Astrocyte of the spinal cord (primary cell): Measurements from ENCODE around the gene NCAPD2.
"Not testable (repeated sequence)": the region's sequence is repeated elsewhere in the genome, so short reads cannot be mapped to it uniquely, and the experiment has no call there.

Experiments used
- DNase-seq: peaks from one replicate; pipeline ENCODE4 v3.0.0; 2011; ENCODE audit warnings: low read depth, low spot score
- H3K4me3 ChIP-seq: 2 replicates; pipeline ENCODE4 v1.5.1; 2011; ENCODE audit warnings: low read depth, mild to moderate bottlenecking, low read length, moderate library complexity
- in situ Hi-C: cut with HindIII; loops from 2 replicates; pipeline ENCODE4 v1.10.0; 2017; ENCODE audit warnings: low sequenced_read_pairs
- TF ChIP-seq, protein P1 (sequence below): IDR thresholded peaks from 2 replicates; pipeline ENCODE4 v1.5.1; 2012; ENCODE audit warnings: low read depth, mild to moderate bottlenecking, low read length, inconsistent platforms

The NCAPD2 gene

DNA sequence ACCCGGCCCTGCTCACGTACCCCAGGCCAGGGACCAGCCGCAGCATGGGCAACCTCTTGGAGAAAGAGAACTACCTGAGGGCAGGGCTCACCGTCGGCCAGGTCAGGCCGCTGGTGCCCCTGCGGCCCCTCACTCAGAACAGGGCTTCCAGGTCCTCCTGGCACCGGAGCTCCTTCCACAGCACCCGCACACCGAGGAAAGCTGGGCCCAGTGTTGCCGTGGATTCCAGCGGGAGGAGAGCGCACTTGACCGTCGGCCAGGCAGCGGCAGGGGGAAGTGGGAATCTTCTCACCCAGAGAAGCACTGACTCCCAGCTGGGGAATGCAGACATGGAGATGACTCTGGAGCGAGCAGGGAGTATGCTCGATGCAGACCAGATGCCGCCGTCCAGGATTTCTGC, 15.5 kb upstream of the NCAPD2 start:
- no peak for DNase-seq
- H3K4me3 ChIP-seq: no peak overlapping the region
- in situ Hi-C loops: no loop called here
- TF ChIP-seq, protein P1, sequence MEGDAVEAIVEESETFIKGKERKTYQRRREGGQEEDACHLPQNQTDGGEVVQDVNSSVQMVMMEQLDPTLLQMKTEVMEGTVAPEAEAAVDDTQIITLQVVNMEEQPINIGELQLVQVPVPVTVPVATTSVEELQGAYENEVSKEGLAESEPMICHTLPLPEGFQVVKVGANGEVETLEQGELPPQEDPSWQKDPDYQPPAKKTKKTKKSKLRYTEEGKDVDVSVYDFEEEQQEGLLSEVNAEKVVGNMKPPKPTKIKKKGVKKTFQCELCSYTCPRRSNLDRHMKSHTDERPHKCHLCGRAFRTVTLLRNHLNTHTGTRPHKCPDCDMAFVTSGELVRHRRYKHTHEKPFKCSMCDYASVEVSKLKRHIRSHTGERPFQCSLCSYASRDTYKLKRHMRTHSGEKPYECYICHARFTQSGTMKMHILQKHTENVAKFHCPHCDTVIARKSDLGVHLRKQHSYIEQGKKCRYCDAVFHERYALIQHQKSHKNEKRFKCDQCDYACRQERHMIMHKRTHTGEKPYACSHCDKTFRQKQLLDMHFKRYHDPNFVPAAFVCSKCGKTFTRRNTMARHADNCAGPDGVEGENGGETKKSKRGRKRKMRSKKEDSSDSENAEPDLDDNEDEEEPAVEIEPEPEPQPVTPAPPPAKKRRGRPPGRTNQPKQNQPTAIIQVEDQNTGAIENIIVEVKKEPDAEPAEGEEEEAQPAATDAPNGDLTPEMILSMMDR: no peak

DNA sequence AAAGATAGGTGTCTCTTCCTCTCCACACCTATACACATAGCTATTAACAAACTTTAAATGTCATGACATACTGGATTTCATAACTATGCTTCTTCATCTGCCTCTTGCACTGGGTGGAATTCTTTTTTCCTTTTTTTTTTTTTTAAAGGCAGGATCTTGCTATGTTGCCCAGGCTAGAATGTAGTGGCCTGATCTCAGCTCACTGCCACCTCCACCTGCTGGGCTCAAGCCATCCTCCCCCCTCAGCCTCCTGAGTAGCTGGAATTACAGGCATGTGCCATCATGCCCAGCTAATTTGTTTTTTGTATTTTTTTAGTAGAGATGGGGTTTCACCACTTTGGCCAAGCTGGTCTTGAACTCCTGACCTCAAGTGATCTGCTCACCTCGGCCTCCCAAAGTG, 5.7 kb upstream of the NCAPD2 start:
- no peak overlapping the region for H3K4me3 ChIP-seq
- in situ Hi-C loops: no loop called here
- DNase-seq: no peak
- TF ChIP-seq, protein P1: no peak

DNA sequence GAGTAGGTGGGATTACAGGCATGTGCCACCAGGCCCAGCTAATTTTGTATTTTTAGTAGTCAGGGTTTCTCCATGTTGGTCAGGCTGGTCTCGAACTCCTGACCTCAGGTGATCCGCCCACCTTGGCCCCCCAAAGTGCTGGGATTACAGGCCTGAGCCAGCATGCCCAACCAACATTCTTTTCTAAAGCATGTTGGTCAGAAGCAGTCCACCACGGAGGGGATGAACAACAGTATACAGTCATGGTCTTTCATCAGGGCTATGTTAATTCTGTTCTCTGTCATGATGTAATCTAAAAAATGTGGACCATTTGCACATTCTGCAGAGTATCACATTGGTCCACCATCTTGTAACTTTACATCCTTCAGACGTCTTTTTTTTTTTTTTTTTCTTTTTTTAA, 4.5 kb upstream of the NCAPD2 start:
- in situ Hi-C loops: no loop called here
- TF ChIP-seq, protein P1: no peak
- DNase-seq: no peak
- H3K4me3 ChIP-seq: no peak overlapping the region

DNA sequence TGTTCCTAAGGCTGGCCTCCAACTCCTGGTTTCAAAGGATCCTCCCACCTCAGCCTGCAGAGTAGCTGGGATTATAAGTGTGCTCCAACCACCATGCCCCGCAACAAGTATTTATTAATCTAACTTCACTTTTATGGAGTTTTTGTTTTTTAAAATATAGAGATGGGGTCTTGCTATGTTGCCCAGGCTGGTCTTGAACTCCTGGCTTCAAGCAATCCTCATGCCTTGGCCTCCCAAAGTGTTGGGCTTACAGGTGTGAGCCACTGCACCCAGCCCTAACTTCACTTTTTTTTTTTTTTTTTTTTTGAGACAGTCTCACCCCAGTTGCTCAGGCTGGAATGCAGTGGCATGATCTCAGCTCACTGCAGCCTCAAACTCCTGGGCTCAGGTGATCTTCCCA, 3.2 kb upstream of the NCAPD2 start:
- DNase-seq, H3K4me3 ChIP-seq, in situ Hi-C loops: not testable (repeated sequence)

DNA sequence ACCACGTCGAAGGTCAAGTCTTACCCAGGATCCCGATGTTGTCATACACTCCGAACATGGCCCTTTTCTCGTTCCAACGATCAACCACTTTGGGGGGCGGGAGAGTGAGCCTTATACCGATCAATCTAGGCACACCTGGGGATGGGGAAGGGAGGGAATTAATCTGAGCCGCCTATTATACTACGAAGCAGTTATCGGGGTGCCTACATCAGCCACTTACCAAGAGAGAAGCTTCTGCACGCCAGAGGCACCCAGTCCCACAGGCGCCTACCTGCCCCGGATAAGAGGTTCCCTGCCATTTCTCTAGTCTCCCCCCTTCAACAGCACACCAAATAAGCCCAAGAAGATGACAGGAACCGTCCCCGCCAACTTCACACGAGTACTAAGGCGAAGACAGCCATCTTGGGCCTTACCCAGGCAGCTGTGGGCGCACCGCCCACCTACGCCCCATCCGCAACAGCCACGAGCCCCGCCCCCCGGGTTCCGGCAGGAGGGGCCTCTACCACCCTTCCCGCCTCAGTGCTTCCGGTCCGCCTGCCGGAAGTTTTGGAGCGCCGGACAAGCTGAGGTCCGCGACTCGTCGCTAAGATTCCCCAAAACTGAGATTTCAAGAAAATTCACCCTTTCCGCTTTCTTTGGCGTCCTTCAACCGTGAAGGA, 935 bp upstream of the NCAPD2 start, which contains the start of gene MRPL51:
Gene MRPL51, minus strand, starts transcription at position 425 of the 659 bp plus-strand sequence. Its CDS starts 126 bp downstream, at position 299.
- in situ Hi-C loops: no loop called here
- TF ChIP-seq, protein P1: no peak
- peak within 1 kb of the TSS; percentile 91 for H3K4me3 ChIP-seq
- DNase-seq: peak; percentile 97

DNA sequence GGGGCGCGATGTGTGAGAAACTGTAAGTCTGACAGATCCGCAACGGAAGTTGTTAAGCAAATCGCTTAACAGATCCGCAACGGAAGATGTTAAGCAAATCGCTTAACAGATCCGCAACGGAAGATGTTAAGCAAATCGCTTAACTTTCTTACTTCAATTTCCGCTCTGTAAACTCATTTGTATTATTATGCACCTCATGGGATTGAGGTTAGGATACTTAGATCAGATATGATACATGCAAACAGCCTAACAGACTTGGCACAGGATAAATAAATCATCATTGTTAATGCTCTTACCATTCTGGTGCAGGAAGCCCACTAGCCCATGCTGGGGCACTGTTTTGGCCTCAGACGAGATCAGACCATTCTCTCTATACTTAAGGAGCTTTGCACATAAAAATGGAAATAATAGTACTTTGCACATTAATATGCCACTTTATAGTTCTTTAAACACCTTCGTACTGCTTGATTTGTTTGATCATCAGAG, 399 bp downstream of the NCAPD2 start:
- peak overlapping the region; percentile 91 for H3K4me3 ChIP-seq
- in situ Hi-C loops: no loop called here
- TF ChIP-seq, protein P1: peak; percentile 13
- DNase-seq: no peak

DNA sequence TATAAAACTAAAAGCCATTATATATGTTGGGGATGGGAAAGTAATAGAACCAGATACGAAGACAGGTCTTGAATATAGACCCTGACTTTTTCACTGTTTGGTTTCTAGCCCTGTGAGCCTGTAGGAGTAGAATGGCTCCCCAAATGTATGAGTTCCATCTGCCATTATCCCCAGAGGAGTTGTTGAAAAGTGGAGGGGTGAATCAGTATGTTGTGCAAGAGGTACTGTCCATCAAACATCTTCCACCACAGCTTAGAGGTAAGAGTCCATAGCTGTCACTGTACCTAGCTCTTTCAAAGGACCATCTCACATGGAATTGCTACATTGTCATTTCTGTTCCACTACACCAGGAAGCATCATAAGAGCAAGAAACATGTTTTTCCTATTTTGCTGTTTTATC, 1.1 kb downstream of the NCAPD2 start:
- no peak for DNase-seq
- H3K4me3 ChIP-seq: peak overlapping the region; percentile 91
- in situ Hi-C loops: no loop called here
- TF ChIP-seq, protein P1: no peak

DNA sequence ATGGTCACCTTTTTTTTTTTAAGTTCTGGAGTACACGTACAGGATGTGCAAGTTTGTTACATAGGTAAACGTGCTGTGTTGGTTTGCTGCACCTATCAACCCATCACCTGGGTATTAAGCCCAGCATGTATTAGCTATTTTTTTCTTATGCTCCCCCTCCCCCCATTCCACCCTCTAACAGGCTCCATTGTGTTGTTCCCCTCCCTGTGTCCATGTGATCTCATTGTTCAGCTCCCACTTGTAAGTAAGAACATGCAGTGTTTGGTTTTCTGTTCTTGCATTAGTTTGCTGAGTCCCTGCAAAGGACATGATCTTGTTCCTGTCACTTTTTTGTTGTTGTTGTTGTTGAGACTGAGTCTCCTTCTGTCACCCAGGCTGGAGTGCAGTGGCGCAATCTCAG, 3.4 kb downstream of the NCAPD2 start:
- in situ Hi-C loops, DNase-seq, H3K4me3 ChIP-seq: not testable (repeated sequence)
